HG02623 (cell line): ENCODE data around the gene DNASE1L3.
"Not testable (repeated sequence)": the region's sequence is repeated elsewhere in the genome, so short reads cannot be mapped to it uniquely, and the experiment has no call there.

Experiments
- ATAC-seq: cut with Tn5 transposase; IDR thresholded peaks from one replicate; pipeline ENCODE4 v1.9.1; 2021; ENCODE audit warnings: moderate library complexity; ENCODE audit not compliant: unreplicated experiment

The DNASE1L3 gene, protein sequence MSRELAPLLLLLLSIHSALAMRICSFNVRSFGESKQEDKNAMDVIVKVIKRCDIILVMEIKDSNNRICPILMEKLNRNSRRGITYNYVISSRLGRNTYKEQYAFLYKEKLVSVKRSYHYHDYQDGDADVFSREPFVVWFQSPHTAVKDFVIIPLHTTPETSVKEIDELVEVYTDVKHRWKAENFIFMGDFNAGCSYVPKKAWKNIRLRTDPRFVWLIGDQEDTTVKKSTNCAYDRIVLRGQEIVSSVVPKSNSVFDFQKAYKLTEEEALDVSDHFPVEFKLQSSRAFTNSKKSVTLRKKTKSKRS

DNA sequence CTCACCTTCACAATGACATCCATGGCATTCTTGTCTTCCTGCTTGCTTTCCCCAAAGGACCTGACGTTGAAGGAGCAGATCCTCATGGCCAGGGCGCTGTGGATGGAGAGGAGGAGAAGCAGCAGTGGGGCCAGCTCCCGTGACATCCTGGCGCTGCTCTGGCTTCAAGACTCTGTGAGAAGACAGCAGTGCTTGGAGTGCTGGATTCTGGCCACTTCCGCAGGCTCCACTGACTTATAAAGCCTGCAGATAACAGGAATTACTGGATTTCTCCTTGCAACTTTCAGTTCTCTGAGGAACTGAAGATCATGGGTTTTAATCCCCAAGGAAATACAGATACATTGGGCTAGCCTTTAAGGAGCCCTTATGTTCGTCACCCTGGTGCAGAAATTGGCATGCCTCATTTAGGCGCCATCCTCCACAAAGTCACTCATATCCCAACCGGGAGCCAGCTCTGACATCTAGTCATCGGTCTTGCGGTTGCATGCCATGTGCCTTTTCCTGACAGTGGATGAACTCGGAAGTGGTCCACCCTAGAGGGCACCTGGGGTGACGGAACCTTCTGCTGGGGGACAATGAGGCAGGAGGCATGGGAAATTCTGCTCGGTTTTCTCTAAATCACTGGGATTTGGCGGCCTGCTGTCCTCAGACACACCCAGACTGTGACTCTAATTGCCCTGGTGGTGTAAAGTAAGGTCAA is at the start of gene DNASE1L3:
Gene DNASE1L3, minus strand, starts transcription at position 212 of the 700 bp plus-strand sequence. Its CDS starts 66 bp downstream, at position 146.
- no peak for ATAC-seq

DNA sequence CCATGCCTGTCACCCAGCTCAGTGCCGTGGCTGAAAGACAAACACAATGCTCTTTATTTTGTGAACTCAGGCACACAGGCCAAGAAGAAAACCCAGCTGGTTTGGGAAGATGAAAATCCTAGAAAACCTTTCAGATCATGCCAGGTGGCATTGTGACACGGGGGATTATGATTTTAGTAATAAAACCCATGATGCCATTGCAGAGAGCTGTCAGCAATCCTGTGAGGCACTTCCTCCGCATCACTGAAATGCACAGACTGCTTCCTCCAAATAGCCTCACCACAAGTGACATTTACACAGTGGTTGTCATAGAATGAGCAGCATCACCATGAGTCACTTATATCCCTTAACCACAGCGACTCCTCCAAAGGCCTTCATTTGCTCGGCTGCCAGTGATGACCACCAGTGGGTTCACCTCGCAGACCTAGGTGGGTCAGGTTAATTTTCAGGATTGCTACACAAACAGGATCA is 49.5 kb upstream of the DNASE1L3 start:
- no peak for ATAC-seq

DNA sequence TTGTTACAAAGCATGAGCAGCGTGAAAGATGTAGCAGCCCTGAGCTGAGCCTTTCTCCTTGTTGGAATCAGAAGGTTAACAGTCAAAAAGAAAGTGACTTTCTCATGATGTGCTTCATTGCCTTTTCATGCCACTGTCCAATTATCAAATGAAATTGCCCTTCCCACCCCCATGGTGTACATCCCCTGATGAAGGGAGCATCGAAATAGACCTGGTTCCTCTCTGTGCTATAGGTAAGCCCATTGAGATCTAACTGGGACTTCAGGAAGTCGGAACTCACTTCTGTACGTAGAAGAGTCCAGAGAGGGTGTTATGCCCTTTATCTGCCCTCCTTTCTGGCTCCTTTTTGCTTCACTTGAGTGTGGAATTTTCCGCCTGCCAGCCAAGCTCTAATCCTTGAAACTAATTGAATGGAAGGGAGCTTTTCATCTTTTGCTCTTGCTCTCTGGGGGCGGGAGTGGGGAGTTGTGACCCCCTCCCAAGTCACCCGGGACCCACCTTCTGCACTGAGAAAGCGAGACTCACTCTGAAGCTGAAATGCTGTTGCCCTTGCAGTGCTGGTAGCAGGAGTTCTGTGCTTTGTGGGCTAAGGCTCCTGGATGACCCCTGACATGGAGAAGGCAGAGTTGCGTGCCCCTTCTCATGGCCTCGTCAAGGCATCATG is 47.8 kb upstream of the DNASE1L3 start:
- ATAC-seq: no peak

DNA sequence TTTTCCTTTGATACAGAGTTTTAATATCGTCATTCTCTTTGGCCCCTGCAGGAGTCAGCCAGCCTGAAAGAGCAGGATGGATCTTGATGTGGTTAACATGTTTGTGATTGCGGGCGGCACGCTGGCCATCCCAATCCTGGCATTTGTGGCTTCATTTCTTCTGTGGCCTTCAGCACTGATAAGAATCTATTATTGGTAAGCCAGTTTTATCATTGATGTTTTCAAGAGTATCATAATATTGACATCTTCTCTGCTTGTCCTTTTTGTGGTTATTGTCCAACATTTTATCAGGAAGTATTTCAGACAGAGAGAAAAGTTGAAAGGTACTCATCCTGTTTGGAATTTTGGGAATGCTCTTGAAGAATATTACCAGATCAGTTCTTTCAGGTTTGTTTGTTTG is 45.7 kb upstream of the DNASE1L3 start:
- ATAC-seq: no peak

DNA sequence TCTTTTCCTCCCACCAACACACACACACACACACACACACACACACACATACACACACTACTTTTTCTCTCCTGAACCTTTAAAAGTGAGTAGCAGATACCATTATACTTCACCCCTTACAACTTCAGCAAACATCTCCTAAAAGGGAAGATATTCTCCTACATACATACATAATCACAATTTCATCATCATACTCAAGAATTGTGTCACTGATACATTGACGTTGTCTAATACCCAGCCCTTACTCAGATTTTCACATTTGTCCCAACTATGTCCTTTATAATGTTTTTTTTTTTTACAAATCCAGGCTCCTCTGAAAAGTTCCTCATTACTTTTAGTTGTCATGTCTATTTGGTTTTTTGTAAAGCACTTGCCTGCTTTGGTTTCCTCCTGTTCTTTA is 45.3 kb upstream of the DNASE1L3 start:
- no peak for ATAC-seq

DNA sequence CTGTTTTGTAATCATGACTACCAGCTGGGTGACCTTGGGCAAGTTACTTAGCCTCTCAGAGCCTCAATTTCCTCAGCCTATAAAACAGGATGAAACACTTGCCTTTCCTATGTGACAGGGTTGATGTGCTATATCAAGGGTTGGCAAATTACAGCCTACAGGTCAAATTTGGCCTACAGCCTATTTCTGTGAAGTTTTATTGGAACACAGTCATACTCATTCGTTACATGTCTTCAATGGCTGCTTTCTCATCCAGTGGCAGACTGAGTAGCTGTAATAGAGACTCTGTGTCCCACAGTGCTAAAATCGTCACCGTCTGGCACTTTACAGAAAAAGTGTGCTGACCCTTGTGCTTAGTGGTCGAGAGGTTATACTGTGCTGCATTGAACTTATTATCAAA is 43.4 kb upstream of the DNASE1L3 start:
- ATAC-seq: no peak

DNA sequence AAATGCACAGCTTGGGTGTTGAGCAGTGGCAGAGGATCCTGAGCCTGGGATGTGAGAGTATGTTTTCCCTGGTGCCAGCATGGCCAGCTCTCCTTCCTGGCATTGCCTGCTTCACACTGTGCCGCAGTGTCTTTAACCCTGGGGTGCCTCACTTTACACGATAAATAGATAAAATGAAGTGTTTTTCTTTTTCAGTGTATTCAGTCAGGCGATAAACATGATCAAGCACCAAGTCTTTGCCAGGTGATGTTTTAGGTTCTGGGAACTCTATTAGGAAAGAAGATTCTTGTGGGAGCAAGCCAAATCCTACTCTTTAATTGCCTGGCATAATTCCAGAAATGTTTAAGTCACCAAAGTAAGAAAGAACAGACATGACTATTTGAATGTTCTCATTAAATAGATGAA is 40.9 kb upstream of the DNASE1L3 start:
- ATAC-seq: no peak

DNA sequence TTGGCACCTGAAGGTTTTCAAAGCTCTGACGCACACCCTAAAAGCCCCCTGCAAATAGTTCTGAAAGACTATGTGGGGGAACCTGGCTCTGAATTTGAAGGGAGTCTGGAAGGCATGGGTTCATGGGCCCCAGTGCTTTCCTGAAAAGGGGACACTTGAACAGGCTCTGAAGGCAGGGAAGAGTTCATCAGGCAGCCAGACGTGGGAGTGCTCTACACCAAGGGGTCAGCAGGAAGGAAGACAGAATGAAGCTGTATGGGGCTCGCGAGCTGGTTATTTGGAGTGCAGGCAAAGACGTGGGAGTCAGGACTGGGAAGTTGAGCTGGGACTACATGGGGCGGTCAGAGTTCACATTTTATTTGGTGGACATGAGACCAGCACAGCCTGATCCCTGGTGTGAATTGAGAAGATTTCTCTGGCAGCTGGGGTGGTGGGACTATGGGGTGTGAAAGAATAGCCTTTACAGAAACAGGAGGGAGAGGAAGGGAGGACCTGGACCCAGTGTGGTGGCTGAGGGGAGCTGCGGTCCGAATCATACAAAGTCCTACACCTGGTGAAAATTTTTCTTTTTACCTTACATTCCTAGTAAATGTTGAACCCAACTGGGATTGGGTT is 39.4 kb upstream of the DNASE1L3 start:
- ATAC-seq: no peak

DNA sequence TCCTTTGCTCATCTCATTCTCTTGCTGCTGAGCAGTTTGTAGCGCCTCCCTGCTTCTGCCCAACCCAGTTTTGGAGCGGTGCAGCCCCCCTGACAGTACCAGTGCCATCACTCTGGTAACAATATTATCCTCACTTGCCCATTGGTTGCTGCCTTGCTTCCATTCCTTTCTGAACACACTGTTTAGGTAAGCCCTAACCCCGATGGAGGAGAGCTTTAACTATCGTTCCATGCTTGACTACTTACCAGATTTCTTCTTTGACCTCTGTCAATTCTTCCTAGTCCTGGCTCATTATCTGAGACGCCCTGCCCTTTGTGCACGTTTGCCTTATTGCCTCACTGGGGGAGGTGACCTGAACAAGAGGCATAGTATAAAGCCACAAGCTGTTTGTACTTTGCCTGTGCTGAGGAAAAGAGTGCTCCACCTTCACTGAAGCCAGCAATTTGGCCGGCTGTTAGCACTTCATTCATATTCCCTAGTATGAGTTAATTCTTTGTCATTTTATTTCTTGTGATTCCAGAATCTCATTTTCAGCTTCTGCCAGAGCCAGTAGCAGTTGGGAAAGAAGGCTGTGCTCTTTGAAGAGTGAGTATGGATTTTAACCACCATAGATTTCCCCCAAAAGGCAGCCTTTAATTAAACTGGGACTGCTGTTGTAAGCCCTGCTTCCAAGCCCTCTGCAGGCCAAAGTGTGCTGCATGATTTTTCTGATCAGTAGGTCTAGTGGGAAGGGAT is 38.8 kb upstream of the DNASE1L3 start:
- no peak for ATAC-seq

DNA sequence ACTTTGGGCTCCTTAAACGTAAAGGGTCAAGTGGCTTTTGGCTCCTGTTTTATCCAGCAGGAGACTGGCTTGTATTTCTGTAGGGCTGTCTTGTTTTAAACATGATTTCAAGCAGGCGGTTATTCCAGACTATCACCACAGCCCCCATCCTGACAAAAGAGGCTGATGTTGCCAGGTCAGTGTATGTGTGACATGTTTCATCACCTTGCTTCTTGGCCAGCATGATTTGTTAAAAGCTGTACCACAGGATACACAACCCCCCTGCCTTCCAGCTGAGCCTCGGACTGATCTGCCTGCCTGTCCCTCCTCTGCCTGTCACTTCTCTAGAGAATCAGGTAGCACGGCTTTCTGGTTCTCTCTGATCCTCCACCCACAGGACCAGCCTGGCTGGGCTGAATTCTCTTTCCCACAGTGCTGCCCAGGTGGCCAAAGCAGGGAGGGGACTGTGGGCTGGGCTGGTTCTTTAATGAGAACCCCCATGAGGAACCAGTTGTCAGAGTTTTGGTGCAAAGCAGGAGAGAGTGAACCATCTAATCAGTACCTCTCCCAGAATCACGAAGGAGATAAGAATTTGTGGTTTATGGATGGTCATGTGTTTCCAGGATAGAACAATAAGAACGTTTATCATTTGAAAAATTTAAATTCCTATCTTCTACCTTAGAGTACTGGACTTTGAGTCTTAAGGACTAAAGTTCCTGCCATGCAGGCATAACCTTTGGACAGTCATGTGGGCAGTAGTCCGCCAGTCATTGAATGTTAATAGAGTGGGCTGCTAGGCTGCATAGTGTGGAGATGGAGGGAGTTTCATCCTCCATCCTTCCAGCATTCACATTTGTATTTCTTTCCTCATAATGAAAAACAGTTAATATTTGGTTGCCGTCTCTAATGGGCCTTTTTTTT is 35.6 kb upstream of the DNASE1L3 start:
- no peak for ATAC-seq

DNA sequence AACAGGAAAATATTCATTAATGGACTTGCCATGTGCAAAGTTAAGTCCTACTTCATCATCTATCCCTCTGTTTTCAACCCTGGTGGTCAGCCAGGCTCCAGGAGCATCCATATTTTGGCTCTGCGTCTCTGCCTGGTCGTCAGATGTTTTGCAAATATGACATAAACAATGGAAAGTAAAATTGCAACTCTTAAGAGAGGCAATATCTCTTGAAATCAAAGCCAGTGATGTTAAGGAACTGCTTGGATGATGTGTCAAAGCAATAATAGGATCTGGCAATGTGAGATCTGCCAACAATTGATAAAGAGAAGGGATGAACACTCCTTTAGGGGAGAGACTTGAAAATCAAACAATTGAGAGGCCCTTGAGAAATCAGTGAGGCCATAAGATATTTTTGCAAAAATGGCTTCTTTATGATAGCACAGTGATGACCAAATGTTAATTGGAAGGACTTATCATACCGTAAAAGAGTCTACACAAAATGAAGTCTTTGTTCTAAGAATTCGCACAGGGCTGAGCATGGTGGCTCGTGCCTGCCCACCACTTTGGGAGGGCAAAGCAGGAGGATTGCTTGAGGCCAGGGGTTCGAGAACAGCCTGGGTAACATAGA is 33.3 kb upstream of the DNASE1L3 start:
- no peak for ATAC-seq

DNA sequence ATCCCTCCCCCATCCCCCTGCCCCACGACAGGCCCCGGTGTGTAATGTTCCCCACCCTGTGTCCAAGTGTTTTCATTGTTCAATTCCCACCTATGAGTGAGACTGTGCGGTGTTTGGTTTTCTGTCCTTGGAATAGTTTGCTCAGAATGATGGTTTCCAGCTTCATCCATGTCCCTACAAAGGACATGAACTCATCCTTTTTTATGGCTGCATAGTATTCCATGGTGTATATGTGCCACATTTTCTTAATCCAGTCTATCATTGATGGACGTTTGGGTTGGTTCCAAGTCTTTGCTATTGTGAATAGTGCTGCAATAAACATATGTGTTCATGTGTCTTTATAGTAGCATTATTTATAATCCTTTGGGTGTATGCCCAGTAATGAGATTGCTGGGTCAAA is 32.1 kb upstream of the DNASE1L3 start:
- ATAC-seq: not testable (repeated sequence)

DNA sequence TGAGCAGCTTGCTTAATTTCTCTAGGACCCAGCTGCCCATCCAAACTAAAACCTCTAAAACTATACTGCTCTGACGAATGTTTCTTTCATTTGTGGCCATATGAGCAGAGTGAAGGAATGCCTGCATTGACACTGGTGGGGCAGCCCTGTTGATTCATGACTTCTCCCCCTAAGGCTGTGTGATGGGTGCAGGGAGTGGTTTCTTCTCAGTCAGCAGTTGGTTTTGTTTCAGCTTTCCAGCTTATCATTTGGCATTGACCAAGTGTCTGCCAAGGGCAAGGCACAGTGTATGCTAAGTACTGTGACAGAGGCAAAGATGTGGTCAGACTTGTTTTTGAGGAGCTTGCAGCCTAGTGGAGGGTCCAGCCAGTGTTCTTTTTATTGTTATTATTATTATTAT is 31.6 kb upstream of the DNASE1L3 start:
- no peak for ATAC-seq

DNA sequence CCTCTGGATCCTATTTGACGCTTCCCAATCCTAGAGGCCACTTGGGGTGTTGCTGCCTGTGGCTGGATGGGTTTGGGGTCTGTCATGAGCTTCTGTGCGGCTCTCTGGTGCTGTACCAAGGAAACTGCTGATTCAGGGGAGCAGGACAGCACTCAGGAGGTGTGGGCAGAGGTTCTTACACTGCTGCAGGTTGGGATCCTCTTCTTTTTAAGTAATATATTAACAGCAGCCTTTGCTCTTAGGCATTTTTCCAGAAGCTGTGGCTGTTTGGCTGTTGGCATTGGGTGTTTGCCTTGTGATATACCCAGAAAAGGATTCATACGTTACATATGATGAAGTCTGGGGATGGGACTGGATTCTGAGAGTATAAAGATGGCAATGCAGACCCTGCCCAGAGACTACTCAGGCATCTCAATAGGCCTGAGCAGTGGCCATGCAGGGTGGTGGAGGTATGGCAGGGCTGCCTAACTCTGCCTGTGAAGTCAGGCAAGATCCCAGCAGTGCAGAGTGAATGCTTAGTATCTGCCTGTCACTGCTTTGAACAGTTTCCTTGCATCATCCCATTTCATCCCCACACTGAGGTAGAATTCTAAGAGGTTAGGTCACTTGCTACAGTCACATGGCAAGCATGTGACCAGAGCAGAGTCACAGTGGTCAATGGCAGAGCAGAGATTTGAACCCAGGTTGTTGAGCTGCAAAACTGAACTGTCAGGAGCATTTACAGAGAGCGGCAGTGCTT is 30.7 kb upstream of the DNASE1L3 start:
- ATAC-seq: no peak

DNA sequence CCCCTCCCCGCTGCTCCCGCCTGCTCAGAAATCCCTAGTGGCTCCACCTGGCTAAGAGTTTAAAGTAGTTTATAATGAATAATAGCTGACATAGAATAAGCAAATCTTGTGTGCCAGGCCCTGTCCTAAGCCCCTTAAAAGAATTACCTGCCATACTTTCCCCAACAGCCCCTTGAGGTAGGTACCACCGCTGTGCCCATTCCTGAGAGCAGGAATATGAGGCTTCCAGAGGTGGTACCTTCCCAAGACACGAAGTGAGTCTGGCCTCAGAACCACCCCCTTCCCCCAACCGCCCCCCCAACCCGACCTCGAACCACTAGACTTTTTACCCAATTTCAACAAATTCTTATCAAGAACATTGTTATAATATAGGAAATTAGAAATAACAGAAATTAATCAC is 28.1 kb upstream of the DNASE1L3 start:
- no peak for ATAC-seq

DNA sequence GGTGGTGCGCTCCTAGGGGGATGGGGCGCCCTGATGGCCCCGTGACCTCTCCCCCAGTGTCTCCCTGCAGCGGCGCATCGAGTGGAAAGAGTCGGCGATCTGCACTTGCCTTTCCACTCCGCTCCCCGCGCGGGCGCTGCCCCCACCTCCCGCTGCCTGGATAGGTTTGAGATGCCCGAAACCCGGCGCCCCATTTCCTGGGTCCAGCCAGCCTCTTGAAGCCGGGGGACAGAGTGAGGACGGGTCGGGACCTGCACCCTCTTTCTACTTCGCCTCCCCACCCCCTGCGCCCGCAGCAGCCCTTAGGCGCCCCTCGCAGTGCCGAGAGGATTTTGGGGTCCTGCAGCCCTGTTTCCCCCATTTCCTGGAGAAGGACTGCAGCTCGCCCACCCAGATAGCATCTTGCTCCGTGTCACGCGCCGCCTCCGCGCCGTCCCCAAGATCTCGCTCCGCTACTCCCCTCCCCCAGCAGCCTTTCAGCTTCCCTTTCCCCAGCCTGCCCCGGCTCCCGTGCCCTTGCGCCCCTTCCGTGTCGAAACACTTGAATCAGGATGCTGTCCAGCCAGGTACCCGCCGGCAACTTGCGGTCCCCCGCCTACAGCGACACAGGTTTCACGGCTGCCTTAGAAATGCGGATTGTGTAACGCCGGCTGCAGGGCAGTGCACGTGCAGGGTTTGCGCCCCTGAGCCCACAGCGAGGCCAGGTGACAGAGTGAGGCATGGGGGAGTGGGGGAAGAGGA is 27.3 kb upstream of the DNASE1L3 start:
- peak; percentile 1 for ATAC-seq

DNA sequence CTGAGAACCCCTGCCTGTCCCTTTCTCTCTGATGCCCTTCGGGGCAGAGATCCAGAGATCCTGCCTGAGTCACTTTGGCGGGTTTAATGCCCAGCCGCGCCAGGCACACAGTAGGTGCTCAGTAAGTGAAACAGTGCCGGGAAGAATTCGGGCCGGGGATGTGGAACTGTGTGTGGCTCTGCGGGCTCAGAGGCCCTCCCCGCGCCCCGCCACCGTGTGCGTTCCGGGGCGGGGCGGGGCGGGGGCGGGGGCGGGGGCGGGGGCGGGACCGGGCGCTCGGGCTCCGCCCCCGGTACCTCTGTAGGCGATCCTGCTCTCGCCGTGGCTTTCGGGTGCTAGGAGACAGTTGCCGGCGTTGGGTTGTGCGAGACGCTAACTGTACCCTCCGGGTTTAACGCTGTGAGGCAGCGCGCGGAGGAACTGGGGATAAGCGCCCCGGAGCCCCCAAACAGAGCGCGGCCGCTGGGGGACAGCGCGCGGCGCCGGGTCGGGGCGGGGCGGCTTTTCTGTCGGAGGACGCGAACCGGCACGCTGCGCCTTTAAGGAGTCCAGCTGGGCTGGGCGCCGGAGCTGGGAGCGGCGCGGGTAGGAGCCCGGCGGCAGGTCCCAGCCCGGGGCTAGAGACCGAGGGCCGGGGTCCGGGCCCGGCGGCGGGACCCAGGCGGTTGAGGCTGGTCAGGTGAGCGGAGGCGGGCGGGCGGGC is 26.6 kb upstream of the DNASE1L3 start, which contains the start of gene ABHD6:
Gene ABHD6, plus strand, starts transcription at position 555 of the 703 bp plus-strand sequence. CDS start 18,795 bp downstream, outside the sequence.
- ATAC-seq: peak; percentile 71
